Progenitor cell of endocrine pancreas (in vitro differentiated cells): Measurements from ENCODE around the gene USP31. TPM values are rescaled to one million over a fixed set of nuclear protein-coding genes. Genes with fewer than 3 reads are reported as not detected.

Source experiments
- DNase-seq: peaks from one replicate; pipeline ENCODE4 v3.0.0; 2021; ENCODE audit warnings: low spot score; ENCODE audit not compliant: unreplicated experiment
- H3K27ac Mint-ChIP-seq: 2 replicates; pipeline ENCODE4 v1.8.0; 2021; ENCODE audit warnings: mild to moderate bottlenecking, moderate library complexity, mixed read lengths
- H3K27me3 Mint-ChIP-seq: 2 replicates; pipeline ENCODE4 v1.8.0; 2021; ENCODE audit warnings: mixed read lengths
- H3K36me3 Mint-ChIP-seq: 2 replicates; pipeline ENCODE4 v1.8.0; 2022; ENCODE audit warnings: mixed read lengths; ENCODE audit not compliant: insufficient read depth
- H3K4me1 Mint-ChIP-seq: 2 replicates; pipeline ENCODE4 v1.8.0; 2021; ENCODE audit warnings: low read depth, mixed read lengths
- H3K4me3 Mint-ChIP-seq: 2 replicates; pipeline ENCODE4 v1.8.0; 2021; ENCODE audit warnings: low read depth, mild to moderate bottlenecking, moderate library complexity, mixed read lengths
- H3K9me3 Mint-ChIP-seq: 2 replicates; pipeline ENCODE4 v1.8.0; 2021; ENCODE audit warnings: low read depth, mixed read lengths
- CTCF ChIP-seq: fragments of 200-600 bp; sonication (generic); IDR thresholded peaks from one replicate; pipeline ENCODE4 v1.5.0; 2021; ENCODE audit warnings: antibody characterized with exemption, mild to moderate bottlenecking; ENCODE audit not compliant: unreplicated experiment
- total RNA-seq: library from RNA; stranded (reverse); gene quantifications from 2 replicates; pipeline ENCODE4 v1.2.1, GENCODE V29; 2021

USP31 gene
- total RNA-seq, 1 donor from 2014 or later, result 10.5 TPM

GRCh38 chr16:23172994-23173393 is 23.7 kb upstream of the USP31 start:
- Mint-ChIP-seq H3K4me1 (no peaks in the 10 kb centered on the region), H3K4me3 (no peak overlapping the region), H3K9me3 (no peaks in the 10 kb centered on the region), H3K36me3 (no peaks in the 10 kb centered on the region), H3K27me3 (peaks cover 29% of the 10 kb centered on the region), H3K27ac (no peak overlapping the region)
- DNase-seq, result no peak
- no peak for TF ChIP-seq CTCF

- no peak overlapping the region for H3K27ac Mint-ChIP-seq
- no peak for DNase-seq
Measured at GRCh38 chr16:23172583-23172982, 23.3 kb upstream of the USP31 start.

GRCh38 chr16:23164736-23165135 is 15.5 kb upstream of the USP31 start:
- TF ChIP-seq CTCF, result no peak
- no peaks in the 10 kb centered on the region for H3K4me1 Mint-ChIP-seq
- H3K36me3 Mint-ChIP-seq, result no peaks in the 10 kb centered on the region
- no peak overlapping the region for H3K27ac Mint-ChIP-seq
- no peak for DNase-seq
- peaks cover 4% of the 10 kb centered on the region for H3K9me3 Mint-ChIP-seq
- no peak overlapping the region for H3K4me3 Mint-ChIP-seq
- no peaks in the 10 kb centered on the region for H3K27me3 Mint-ChIP-seq

More at GRCh38 chr16:23172583-23172982, 23.3 kb upstream of the USP31 start:
- H3K36me3 Mint-ChIP-seq, result no peaks in the 10 kb centered on the region
- H3K4me3 Mint-ChIP-seq, result no peak overlapping the region
- TF ChIP-seq CTCF, result no peak
- peaks cover 29% of the 10 kb centered on the region for H3K27me3 Mint-ChIP-seq
- no peaks in the 10 kb centered on the region for H3K4me1 Mint-ChIP-seq
- no peaks in the 10 kb centered on the region for H3K9me3 Mint-ChIP-seq

- Mint-ChIP-seq H3K4me1 (no peaks in the 10 kb centered on the region), H3K4me3 (no peak overlapping the region), H3K9me3 (peaks cover 4% of the 10 kb centered on the region), H3K27me3 (no peaks in the 10 kb centered on the region), H3K36me3 (no peaks in the 10 kb centered on the region), H3K27ac (no peak overlapping the region)
- DNase-seq, result no peak
- TF ChIP-seq CTCF, result no peak
Measured at GRCh38 chr16:23163921-23164320, 14.7 kb upstream of the USP31 start.

- no peaks in the 10 kb centered on the region for H3K36me3 Mint-ChIP-seq
- H3K27ac Mint-ChIP-seq, result no peak overlapping the region
- no peaks in the 10 kb centered on the region for H3K4me1 Mint-ChIP-seq
- H3K4me3 Mint-ChIP-seq, result no peak overlapping the region
- peaks cover 11% of the 10 kb centered on the region for H3K27me3 Mint-ChIP-seq
- H3K9me3 Mint-ChIP-seq, result peaks cover 4% of the 10 kb centered on the region
- no peak for TF ChIP-seq CTCF
- no peak for DNase-seq
Measured at GRCh38 chr16:23160574-23160973, 11.3 kb upstream of the USP31 start.
